ENCODE results near the gene KRTCAP3. TPM values are rescaled to one million over a fixed set of nuclear protein-coding genes. Genes with fewer than 3 reads are reported as not detected.

Gene KRTCAP3
- total and polyA plus RNA-seq, 2 donors (not counting 3 experiments of a cell fraction or from before 2014, with no cell fraction given), result 2.1 to 4.0 TPM

- H3K79me2 ChIP-seq (ENCODE audit: control insufficient read depth, insufficient read depth, low read length), result no peaks in the 10 kb centered on the region
- H3K4me1 ChIP-seq (ENCODE audit: control insufficient read depth, extremely low read depth, insufficient read depth, low read length), result no peaks in the 10 kb centered on the region
- H3K27ac ChIP-seq (ENCODE audit: insufficient read depth, low read depth, low read length), result no peak overlapping the region
- H3K9ac ChIP-seq (replicated peaks; ENCODE audit: extremely low read depth, insufficient read depth, low read length), result no peak overlapping the region
- no peak overlapping the region for H3K4me3 ChIP-seq (replicated peaks in 1 of 3; ENCODE audit: insufficient read depth in 1 of 3, low read depth in 1 of 3, low read length in 3 of 3)
- intact Hi-C loops (cut with micrococcal nuclease), result no loop called here
- CTCF ChIA-PET, result no interaction called here
- DNase-seq (ENCODE audit: low read depth, low spot score) (no peak), FAIRE-seq (no peak)
- no peaks in the 10 kb centered on the region for H3K9me1 ChIP-seq (replicated peaks; ENCODE audit: control insufficient read depth, extremely low read depth, insufficient read depth, low read length)
- TF ChIP-seq POLR2A (IDR thresholded peaks at IDR 0.05; ENCODE audit: low read depth, low read length) (no peak), MYC (IDR thresholded peaks at IDR 0.05; ENCODE audit: low read depth, low read length) (no peak), GATA2 (IDR thresholded peaks at IDR 0.05; ENCODE audit: insufficient read depth, insufficient read length, low read depth, low read length) (no peak), JUN (IDR thresholded peaks at IDR 0.05; ENCODE audit: borderline replicate concordance, insufficient read depth, insufficient read length, low read depth) (no peak), CTCF (IDR thresholded peaks at IDR 0.05; ENCODE audit: extremely low read depth in 1 of 2, insufficient read depth in 1 of 2, low read depth in 1 of 2, low read length in 2 of 2) (no peak), MAX (IDR thresholded peaks at IDR 0.05; ENCODE audit: insufficient read depth, insufficient read length) (no peak), EZH2 (IDR thresholded peaks at IDR 0.05; ENCODE audit: borderline replicate concordance, low read depth, low read length, severe bottlenecking) (no peak), FOS (IDR thresholded peaks at IDR 0.05; ENCODE audit: borderline replicate concordance, insufficient read depth, low read length) (no peak), POLR2AphosphoS5 (IDR thresholded peaks at IDR 0.05; ENCODE audit: insufficient read depth, low read depth, low read length) (no peak)
- H4K20me1 ChIP-seq (replicated peaks; ENCODE audit: control insufficient read depth, extremely low read depth, insufficient read depth, low read length), result no peaks in the 10 kb centered on the region
- H2AFZ ChIP-seq (ENCODE audit: low read depth, low read length), result no peak overlapping the region
- no peaks in the 10 kb centered on the region for H3K9me3 ChIP-seq (replicated peaks; ENCODE audit: control insufficient read depth, insufficient read depth, low read length)
- no TSS peak for BruUV-seq (replicated peaks)
- POLR2A ChIA-PET, result no interaction called here
- no peak overlapping the region for H3K4me2 ChIP-seq (ENCODE audit: insufficient read depth, low read length)
- dilution Hi-C loops (cut with MboI; ENCODE audit: extremely low pct_ligation_motif_present, low sequenced_read_pairs), result loop anchor here (25.0 kb wide), 1 partner anchor 126 kb away; the partner anchor contains the start of gene ZNF512
- peaks cover 8 to 17% of the 10 kb centered on the region in 2 experiments for H3K36me3 ChIP-seq (ENCODE audit: control insufficient read depth in 2 of 2, extremely low read depth in 1 of 2, insufficient read depth in 2 of 2, low read length in 2 of 2)
- no peaks in the 10 kb centered on the region for H3K27me3 ChIP-seq (ENCODE audit: control insufficient read depth in 2 of 2, insufficient read depth in 2 of 2, low read length in 2 of 2)
Measured at GRCh38 chr2:27461118-27461517, 18.9 kb downstream of the KRTCAP3 start.
